GM06990 (cell line): ENCODE results near the gene SLC35F1.

Source experiments
- DNase-seq: peaks from one replicate; pipeline ENCODE4 v3.0.0-alpha.2; 2011; ENCODE audit not compliant: insufficient read length; ENCODE audit errors: extremely low read depth
- H3K27me3 ChIP-seq: replicated peaks from 2 replicates; pipeline ENCODE4 v1.6.0; 2011; ENCODE audit warnings: low read length; ENCODE audit not compliant: control insufficient read depth, insufficient read depth
- H3K36me3 ChIP-seq: 2 replicates; pipeline ENCODE4 v1.5.1; 2011; ENCODE audit warnings: low read length; ENCODE audit not compliant: control insufficient read depth, insufficient read depth
- H3K4me3 ChIP-seq: replicated peaks from 2 replicates; pipeline ENCODE4 v1.5.1; 2011; ENCODE audit warnings: low read depth, mild to moderate bottlenecking, control low read depth, low read length
- CTCF ChIP-seq: IDR thresholded peaks from 2 replicates; pipeline ENCODE4 v1.5.1; 2011; ENCODE audit warnings: low read length, control low read depth, mild to moderate bottlenecking, inconsistent platforms; ENCODE audit not compliant: insufficient read depth, poor library complexity, severe bottlenecking

The SLC35F1 gene

GRCh38 chr6:117910549-117910948, 3.5 kb downstream of the SLC35F1 start:
- Histone ChIP-seq H3K27me3 (no peaks in the 10 kb centered on the region; the same call in none of the 2 replicates), H3K4me3 (no peak overlapping the region), H3K36me3 (no peaks in the 10 kb centered on the region)
- DNase-seq = no peak
- TF ChIP-seq CTCF = no peak

- no peak for TF ChIP-seq CTCF
- Histone ChIP-seq H3K4me3 (no peak overlapping the region), H3K27me3 (no peaks in the 10 kb centered on the region; the same call in none of the 2 replicates), H3K36me3 (no peaks in the 10 kb centered on the region)
- DNase-seq = no peak
Observed at GRCh38 chr6:117911150-117911549, 4.1 kb downstream of the SLC35F1 start.

- no peak for TF ChIP-seq CTCF
- Histone ChIP-seq H3K4me3 (no peak overlapping the region), H3K36me3 (no peaks in the 10 kb centered on the region), H3K27me3 (no peaks in the 10 kb centered on the region; the same call in none of the 2 replicates)
- DNase-seq = no peak
Observed at GRCh38 chr6:117911660-117912059, 4.6 kb downstream of the SLC35F1 start.

GRCh38 chr6:117915846-117916245, 8.8 kb downstream of the SLC35F1 start:
- no peaks in the 10 kb centered on the region for H3K36me3 ChIP-seq
- H3K4me3 ChIP-seq = no peak overlapping the region
- H3K27me3 ChIP-seq = no peaks in the 10 kb centered on the region; the same call in 1 of the 2 replicates
- DNase-seq = no peak
- TF ChIP-seq CTCF = no peak

- Histone ChIP-seq H3K27me3 (no peaks in the 10 kb centered on the region; the same call in 1 of the 2 replicates), H3K4me3 (no peak overlapping the region), H3K36me3 (no peaks in the 10 kb centered on the region)
- TF ChIP-seq CTCF = no peak
- DNase-seq = no peak
Observed at GRCh38 chr6:117916483-117916882, 9.4 kb downstream of the SLC35F1 start.

- Histone ChIP-seq H3K27me3 (no peaks in the 10 kb centered on the region; the same call in 1 of the 2 replicates), H3K36me3 (no peaks in the 10 kb centered on the region)
- no peak for TF ChIP-seq CTCF
Observed at GRCh38 chr6:117917176-117917575, 10.1 kb downstream of the SLC35F1 start.

More at GRCh38 chr6:117917176-117917575, 10.1 kb downstream of the SLC35F1 start:
- no peak overlapping the region for H3K4me3 ChIP-seq
- no peak for DNase-seq
